ENCODE results near the gene FLAD1.
A peak's percentile ranks its signal among the peaks of the same experiment; 100 is the strongest.

The FLAD1 gene
- total RNA-seq: 8.3 to 29.0 (median 16.6) reads per million in 17 experiments

DNA sequence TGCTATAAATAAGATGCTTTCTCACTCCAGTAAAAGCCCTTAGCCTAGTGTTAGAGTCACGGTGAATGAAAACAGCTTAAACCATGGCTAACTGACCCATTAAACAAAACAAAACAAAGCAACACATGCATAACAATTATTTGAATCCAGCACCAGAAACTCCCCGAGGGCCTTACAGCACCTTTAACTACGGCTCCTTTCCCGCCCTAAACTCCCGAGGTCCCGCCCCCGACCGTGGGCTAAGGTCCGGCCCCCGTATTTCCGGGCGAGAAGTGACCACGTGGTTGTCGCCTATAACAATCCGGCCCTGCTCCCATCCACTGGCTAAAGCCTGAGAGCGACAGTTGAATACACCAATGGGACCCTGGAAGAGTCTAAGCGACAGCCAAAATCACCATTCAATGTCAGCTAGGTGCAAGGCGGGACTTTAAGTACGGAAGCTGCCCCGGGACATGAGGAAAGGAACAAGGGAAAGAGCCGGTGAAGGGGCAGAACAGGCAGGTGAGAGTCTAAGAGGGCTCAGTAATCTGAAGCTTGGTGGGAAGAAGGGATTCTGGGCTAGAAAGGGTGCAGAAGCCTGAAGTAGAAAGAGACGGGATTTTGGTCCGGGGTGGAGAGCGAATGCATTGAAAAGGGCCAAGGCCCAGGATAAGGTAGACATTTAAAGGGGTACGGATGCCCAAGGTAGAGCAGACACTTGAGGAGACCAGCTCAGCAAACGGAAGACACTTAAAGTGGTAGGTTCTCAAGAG, at the start of gene FLAD1:
Gene FLAD1 (plus strand): TSS at position 448 of the 752 bp plus-strand sequence. CDS start 351 bp downstream, outside the sequence.
- peak; percentile 98 to 99 (median 98) for DNase-seq

DNA sequence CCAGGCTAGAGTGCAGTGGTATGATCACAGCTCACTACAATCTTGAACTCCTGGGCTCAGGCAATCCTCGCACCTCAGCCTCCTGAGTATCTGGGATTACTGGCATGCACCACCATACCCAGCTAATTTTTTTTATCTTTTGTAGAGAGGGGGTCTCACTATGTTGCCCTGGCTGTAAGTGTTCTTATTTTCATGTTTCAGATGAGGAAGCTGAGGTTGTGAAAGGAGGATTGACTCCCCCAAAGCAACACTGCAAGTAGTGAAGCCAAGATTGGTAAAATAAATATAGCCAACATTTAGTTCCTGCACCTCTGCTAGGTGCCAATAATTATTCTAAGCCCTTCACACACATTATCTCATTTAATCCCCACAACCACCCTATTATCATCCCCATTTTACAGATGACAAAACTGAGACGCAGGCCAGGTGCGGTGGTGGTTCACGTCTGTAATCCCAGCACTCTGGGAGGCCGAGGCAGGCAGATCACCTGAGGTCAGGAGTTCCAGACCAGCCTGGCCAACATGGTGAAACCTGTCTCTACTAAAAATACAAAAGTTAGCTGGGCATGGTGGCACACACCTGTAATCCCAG, 48.7 kb upstream of the FLAD1 start:
- DNase-seq: no peak

GRCh38 chr1:154935749-154936554, 47.2 kb upstream of the FLAD1 start:
- DNase-seq: no peak

DNA sequence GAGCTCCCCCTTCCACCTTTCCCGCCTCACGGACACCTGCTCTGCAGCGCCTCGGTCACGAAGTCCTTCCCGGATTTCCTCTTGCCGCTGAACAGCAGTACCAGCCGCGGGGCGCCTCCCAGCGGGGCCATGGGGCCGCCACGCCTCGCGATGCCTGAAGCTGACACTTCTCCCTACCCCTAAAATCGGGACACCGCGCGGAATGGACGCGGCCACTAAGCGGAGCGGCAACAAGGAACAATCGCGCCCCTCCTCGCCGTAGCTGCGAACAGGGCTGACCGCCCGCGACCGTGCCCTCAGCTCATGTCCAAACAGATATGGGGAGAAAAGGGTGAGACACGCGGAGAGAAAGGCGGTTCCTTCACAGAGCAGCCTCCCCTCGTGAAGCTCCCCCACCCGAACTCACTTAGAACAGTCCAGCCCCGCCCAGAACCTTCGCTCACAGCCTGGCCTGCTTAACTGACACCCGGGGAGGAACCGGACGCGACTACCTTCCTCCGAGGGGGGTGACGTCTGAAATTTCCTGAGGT, 46.5 kb upstream of the FLAD1 start, which contains the start of gene PMVK:
Gene PMVK (minus strand): TSS at position 165 of the 530 bp plus-strand sequence. CDS start 34 bp downstream, at position 131.
- peak; percentile 95 to 98 (median 97) for DNase-seq

DNA sequence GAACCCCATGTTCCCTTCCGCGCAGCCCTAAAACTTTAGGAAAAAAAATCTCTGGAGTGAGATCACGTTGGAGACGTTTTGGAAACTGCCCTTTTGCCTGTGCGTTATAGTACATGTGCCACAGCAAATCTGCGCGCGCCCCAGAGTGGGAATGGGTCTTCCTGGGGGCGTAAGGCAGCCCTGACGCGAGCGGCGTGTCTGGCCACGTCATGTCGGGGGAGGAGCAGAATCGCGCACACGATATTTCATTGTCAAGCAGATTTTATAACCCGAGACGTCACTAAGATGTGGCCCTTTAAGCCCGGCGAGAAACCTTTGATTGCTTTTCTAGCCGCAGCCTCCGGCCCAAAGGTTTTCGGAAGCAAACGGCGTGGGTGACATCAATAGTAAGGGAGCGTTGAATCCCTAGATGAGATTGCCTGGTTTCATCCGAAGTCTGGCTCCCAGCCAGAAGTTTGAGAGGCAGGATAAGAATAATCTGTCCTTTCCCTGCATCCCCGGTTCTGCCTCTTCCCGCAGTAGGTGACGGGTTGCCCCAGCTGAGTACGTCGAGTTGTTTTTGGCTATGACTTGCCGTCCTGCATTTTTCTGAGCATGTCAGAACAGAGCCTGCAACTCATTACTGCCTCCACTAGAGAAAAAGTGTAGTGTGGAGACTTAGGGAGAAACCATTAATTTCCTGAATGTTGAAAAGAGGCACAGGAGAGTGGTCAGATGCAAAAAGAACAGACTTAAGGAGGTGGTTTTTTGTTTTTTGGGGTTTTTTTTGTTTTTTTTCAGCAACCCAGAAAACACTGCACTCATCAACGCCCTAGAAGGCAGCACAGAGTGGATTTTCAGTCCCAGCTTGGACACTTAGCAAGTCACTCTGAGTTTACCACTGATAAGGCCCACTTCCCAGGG, 45.8 kb upstream of the FLAD1 start:
- DNase-seq: peak; percentile 92 to 96 (median 96)

DNA sequence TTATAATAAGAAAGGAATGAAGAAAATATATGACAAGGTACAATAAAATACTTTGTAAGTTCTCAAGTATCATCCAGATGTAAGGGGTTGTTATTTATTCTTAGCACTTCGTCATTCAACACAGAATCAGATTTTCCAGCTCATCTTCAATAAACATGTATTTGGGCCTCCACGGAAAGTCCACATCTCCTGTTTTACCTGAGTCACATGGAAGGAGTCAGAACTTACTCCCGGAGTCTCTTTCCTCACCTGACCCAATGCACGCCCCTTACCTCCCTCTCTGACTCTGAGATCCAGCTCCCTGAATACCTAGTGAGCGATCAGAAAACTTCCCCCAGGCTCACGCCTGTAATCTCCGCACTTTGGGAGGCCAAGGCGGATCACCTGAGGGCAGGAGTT, 45.2 kb upstream of the FLAD1 start:
- no peak for DNase-seq

DNA sequence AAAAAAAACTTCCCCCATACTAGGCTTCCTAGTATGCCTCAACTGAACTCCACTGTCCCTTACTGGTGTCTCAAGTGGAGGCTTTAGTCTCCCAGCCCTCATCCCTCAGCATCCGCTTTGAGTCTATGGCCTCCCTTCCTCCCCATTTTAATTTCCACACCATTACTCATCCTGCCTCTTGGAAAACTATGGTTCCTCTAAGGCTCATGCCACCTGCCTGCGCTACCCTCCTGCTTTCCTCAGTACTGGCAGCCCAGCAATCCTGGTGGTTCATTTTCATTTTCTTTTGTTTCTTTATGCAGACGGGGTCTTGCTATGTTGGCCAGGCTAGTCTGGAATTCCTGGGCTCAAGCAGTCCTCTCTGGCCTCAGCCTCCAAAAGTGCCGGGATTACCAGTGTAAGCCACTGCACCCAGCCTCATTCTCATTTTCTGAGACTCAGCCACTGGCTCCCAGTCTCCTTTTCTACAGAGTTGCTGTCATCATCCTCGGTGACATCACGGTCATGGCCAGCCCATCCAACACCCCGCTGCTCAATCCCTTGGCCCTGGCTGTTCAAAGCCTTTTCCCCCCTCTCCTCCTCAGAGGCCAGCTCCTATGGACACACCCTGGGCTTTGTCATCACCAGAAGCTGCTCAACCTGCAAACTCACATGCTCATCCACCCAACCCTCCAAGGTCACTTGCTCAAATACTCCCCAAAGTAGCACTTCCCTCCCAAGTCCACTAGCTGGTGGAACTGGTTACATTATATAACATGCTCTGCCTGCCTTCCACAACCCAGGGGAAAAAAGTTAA, 44.3 kb upstream of the FLAD1 start:
- DNase-seq: peak in 1 of 4 experiments; percentile 42

DNA sequence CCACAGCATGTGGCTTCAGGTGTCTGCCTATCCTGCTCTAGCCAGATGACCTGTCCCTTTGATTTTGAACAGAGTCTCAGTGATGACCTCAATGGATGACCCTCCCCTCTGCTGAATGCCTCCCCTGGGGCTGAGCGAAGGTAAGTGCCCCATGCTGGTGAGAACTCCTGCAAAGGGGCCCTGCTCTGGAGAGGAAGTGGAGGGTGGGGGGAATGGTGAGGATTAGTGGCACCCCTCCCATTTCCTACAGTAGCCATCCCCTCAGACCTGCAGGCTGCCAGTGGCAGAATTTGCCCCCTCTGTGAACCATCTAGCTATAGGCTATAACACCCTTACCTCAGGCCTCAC, 43.0 kb upstream of the FLAD1 start:
- no peak for DNase-seq

DNA sequence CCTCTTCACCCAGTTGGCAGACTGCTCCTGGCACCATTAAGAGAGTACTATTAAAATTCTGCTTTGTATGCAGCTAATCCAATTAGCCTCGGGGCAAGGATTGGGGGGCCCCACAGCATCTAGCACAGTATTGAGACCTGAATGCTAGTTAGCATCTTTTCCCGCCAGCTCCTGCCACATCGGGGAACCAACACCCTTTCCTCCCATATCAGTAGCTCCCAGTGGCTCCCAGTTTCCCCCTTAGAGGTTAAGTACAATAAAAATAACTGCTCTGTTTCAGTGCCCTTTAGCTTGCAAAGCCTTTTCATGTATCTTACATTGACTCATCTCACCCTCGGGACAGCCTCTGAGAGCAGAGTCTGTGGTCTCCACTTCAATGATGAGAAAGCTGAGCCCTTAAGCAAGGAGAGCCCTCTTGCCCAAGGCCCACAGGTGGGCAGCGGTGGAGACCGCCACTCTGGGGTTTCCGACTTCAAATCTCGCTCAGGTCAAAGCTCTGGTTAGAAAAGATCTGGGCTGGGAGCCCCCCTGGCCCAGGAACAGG, 42.4 kb upstream of the FLAD1 start:
- no peak for DNase-seq

DNA sequence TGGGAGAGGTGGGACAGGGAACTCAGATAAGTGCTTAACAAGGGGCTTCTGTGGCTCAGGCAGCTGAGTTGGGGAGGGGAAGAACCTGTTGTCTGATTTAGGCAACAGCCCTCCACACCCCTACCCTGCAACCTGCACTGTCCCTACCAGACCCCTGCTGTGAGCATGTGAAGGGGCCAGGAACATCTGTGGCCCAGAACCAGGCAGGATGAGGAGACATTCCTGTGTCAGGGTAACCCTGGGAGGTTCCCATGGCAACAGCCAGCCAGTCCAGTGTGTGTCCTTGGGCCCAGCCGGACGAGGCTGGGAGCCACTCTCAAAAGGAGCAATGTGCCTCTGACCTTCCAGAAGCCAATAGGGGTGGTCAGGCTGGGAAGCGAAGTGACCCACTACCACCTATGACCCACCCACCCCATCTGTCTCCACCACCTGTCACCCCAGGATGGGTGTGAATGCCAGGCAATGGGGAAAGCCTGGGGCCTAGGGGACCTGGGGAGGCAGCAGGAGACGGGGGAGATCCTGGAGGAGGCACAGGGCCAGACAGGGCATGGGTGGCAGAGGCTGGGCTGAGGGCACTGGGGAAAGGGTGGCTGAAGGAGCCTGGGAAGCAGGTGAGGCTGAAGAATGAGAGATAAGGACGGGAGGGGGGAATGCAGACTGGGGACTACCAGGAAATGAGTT, 41.7 kb upstream of the FLAD1 start:
- DNase-seq: no peak

GRCh38 chr1:154943649-154944400, 39.3 kb upstream of the FLAD1 start:
- DNase-seq: peak; percentile 52 to 70 (median 66)

- DNase-seq: no peak
Measured at GRCh38 chr1:154944401-154945159, 38.6 kb upstream of the FLAD1 start.

DNA sequence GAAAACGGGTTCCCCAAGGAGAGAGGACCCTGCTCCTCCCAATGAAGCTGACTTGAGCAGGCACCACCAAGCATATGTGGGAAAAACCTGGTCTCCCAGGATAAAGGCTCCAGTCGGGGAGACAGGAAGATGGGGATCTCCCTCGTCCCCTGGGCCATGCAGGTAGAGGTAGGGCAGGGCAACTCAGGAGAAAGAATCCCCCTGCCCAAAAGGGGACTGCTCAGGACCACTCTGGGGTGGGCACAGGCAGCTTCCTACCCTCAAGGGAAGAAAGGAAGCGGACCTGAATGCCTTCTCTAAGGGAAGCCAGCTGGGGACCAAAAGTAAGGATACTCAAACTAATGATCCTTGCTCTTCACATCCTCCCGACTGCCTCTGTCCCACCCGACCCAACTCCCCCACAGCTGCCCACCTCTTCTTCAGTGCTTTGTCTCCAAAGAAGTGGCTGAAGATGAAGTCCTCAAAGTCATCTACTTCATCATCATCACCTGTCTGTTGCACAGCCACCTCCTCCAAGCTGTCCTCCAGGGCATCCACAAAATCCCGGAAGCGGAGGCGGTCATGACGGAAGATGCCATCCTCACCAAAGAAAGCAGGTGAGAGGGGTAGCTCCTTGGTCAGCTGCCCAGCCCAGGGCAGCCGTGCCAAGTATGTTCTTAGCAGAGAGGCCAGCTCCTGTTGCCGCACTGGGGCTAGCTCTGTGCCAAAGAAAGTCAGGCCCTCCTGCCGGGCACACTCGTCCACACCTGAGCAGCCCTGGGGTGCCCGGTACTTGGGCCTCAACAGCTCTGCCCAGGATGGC, 37.8 kb upstream of the FLAD1 start:
- no peak for DNase-seq

DNA sequence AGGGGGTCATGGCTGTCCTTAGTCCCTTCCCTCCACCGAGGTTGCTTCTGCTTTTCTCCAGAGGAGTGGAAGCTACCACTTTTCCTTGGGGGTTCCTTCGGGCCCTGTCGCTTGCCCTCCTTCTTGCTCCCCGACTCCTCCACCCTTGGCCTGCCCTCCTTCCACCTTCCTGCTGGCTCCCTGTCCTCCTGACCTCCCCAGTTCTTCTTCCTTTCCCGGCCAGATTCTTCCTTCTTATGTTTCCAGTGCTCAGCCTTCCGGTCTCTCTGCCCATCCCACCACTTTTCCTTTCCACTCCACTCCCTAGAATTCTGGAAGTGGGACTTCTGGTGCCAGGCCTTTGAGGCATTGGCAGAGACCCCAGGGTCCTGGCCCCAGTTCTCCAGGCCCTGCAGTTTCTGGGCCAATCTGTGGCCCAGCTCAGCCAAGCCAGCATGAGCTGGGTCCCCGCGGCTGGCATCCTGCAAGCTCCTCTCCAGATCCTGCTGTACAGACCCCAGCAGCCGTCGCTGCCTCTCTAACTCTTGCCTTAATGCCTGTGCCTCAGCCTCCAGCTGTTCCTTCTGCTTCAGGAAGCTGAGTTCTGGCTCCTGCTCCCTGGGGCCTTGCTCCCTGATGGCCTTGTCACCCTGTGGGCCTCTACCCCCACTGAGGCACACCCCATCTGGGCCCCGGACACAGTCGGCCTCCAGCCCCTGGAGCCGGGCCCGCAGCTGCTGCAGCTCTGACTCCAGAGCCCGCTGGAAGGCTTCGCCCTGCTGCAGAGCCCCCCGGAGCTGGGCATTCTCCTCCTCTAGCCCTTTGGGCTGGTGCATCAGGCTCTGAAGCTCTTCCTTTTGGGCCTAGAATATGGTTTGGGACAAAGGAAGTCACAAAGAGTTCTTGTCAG, 36.9 kb upstream of the FLAD1 start:
- DNase-seq: no peak

DNA sequence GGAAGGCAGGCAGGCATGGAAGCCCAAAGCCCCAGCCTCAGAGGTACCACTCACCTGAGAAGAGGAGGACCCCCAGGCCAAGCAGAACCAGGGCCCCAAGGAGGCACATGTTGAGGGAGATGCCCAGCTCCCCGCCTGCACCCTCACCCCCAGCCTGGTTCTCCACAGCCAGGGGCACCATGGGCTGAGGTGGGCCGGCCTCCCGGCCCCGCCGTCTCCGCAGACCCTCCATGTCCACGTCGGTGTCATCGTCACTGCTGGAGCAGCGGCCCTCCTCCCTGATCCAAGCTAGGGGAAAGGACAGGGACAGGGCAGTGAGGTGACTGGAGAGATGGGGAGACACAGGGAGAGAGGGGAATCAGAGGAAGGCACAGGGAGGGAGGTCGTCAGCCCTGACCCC, 35.1 kb upstream of the FLAD1 start:
- no peak for DNase-seq

DNA sequence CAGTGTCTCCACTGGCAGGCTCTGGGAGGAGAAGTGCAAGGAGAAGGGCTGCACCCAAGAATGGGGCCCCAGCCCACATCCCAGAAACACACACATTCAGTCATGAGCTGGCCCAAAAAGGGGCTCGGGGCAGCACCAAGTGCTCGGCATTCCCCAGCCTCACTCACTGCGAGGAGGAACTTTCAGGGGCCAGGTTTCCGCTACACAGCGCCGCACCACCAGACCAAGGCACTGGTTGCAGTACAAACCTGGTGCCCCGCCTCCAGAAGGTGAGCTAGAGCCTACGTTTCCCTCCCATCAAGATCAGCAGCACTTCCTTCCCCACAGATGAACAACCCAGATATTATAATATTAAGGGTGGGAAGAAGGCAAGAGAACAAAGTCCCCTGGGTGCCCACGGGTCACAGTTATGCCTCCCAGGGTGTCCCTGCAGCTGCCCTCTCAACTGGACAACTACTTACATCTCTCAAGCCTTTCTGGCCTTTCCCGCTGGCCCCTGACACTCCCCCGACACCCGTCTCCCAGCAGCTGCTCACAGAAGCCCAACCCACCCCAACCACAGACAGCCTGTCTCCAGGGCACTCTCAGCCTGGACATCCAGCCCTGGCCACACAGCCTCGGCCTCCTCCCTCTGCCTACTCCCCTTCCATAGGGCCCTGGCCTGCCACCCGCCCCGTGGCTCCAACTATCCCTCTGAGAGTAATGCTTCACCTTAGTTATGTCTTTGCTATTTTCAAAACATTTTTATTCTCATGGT, 31.1 kb upstream of the FLAD1 start:
- no peak for DNase-seq
